GM21717 (cell line): ENCODE data around the gene SLC39A9.
"Not testable (repeated sequence)": the region's sequence is repeated elsewhere in the genome, so short reads cannot be mapped to it uniquely, and the experiment has no call there.

ENCODE experiments used
- ATAC-seq: cut with Tn5 transposase; IDR thresholded peaks from one replicate; pipeline ENCODE4 v1.9.1; 2021; ENCODE audit warnings: mild to moderate bottlenecking, moderate library complexity; ENCODE audit not compliant: unreplicated experiment

SLC39A9 gene

GRCh38 chr14:69366761-69367160, 31.7 kb upstream of the SLC39A9 start:
- no peak for ATAC-seq

- no peak for ATAC-seq
Measured at GRCh38 chr14:69368381-69368780, 30.1 kb upstream of the SLC39A9 start.

GRCh38 chr14:69370061-69370460, 28.4 kb upstream of the SLC39A9 start:
- ATAC-seq, result no peak

- ATAC-seq, result no peak
Measured at GRCh38 chr14:69372146-69372545, 26.3 kb upstream of the SLC39A9 start.

- no peak for ATAC-seq
Measured at GRCh38 chr14:69373104-69373503, 25.4 kb upstream of the SLC39A9 start.

- no peak for ATAC-seq
Measured at GRCh38 chr14:69374235-69374634, 24.3 kb upstream of the SLC39A9 start.

- ATAC-seq, result no peak
Measured at GRCh38 chr14:69375182-69375581, 23.3 kb upstream of the SLC39A9 start.

- no peak for ATAC-seq
Measured at GRCh38 chr14:69375722-69376121, 22.8 kb upstream of the SLC39A9 start.

GRCh38 chr14:69376439-69376838, 22.1 kb upstream of the SLC39A9 start:
- ATAC-seq, result no peak

GRCh38 chr14:69378274-69378673, 20.2 kb upstream of the SLC39A9 start:
- ATAC-seq, result no peak

- ATAC-seq, result no peak
Measured at GRCh38 chr14:69387311-69387710, 11.2 kb upstream of the SLC39A9 start.

GRCh38 chr14:69391400-69391799, 7.1 kb upstream of the SLC39A9 start:
- not testable (repeated sequence) for ATAC-seq

- no peak for ATAC-seq
Measured at GRCh38 chr14:69392481-69392880, 6.0 kb upstream of the SLC39A9 start.

- no peak for ATAC-seq
Measured at GRCh38 chr14:69395929-69396328, 2.6 kb upstream of the SLC39A9 start.

GRCh38 chr14:69398818-69399210, 322 bp downstream of the SLC39A9 start:
- peak; percentile 20 for ATAC-seq

GRCh38 chr14:69399750-69400149, 1.3 kb downstream of the SLC39A9 start:
- ATAC-seq, result no peak

GRCh38 chr14:69400154-69400553, 1.7 kb downstream of the SLC39A9 start:
- no peak for ATAC-seq

- ATAC-seq, result no peak
Measured at GRCh38 chr14:69401841-69402240, 3.3 kb downstream of the SLC39A9 start.

GRCh38 chr14:69404478-69404877, 6.0 kb downstream of the SLC39A9 start:
- ATAC-seq, result no peak

- ATAC-seq, result no peak
Measured at GRCh38 chr14:69404883-69405282, 6.4 kb downstream of the SLC39A9 start.

GRCh38 chr14:69405762-69406161, 7.3 kb downstream of the SLC39A9 start:
- no peak for ATAC-seq

- ATAC-seq, result no peak
Measured at GRCh38 chr14:69408331-69408960, 10.0 kb downstream of the SLC39A9 start.

- ATAC-seq, result no peak
Measured at GRCh38 chr14:69413483-69413882, 15.0 kb downstream of the SLC39A9 start.
